HCT116 (cell line): Measurements from ENCODE around the gene IGF2BP3. TPM values are rescaled to one million over a fixed set of nuclear protein-coding genes. Genes with fewer than 3 reads are reported as not detected.

ENCODE experiments used
- ATAC-seq: fragments of 200-7000 bp; cut with Tn5 transposase; 2 replicates; pipeline ENCODE4 v1.9.1; 2020; ENCODE audit warnings: mild to moderate bottlenecking, moderate library complexity
- BruUV-seq: library from RNA; stranded (reverse); fragments of 400-500 nt; replicated peaks from 2 replicates; lab custom pipeline; 2021; lab: Mats Ljungman, UMichigan
- CTCF ChIA-PET: fragments of 300-600 bp; sonication (Branson Sonifier 250); formaldehyde crosslinking; loops from one replicate; lab custom pipeline; 2021; ENCODE audit warnings: antibody characterized with exemption; lab: Charles Lee
- POLR2A ChIA-PET: fragments of 300-600, 350-600 bp; sonication (Branson Sonifier 250); formaldehyde crosslinking; loops from one replicate; lab custom pipeline; 2021; ENCODE audit warnings: antibody characterized with exemption; lab: Charles Lee
- RAD21 ChIA-PET, 2 experiments: fragments of 300-600 bp; sonication (Branson Sonifier 250); formaldehyde crosslinking; loops; one replicate each; lab custom pipeline; 2023; ENCODE audit warnings: low total read pairs in 2 of 2; ENCODE audit not compliant: uncharacterized antibody in 2 of 2, unreplicated experiment in 2 of 2, low non-redundant PET in 1 of 2; lab: Charles Lee
- DNase-seq: peaks from one replicate; pipeline ENCODE4 v3.0.0-alpha.2; 2010; ENCODE audit warnings: low read depth, low spot score
- H2AFZ ChIP-seq: fragments of 200-600 bp; shearing (Covaris generic), sonication (generic); 2 replicates; pipeline ENCODE4 v1.6.1; 2017; ENCODE audit warnings: low read depth, mixed run types, mixed read lengths, antibody characterized with exemption, low read length; ENCODE audit not compliant: poor library complexity, severe bottlenecking
- H3K27ac ChIP-seq: 2 replicates; pipeline ENCODE4 v1.5.1; 2012; ENCODE audit warnings: low read depth, low read length
- H3K27me3 ChIP-seq: fragments of 200-600 bp; sonication (generic); 2 replicates; pipeline ENCODE4 v1.6.1; 2016; ENCODE audit warnings: mixed run types, low read length, mixed read lengths; ENCODE audit not compliant: insufficient read depth
- H3K36me3 ChIP-seq, 2 experiments: fragments of 200-500 bp in 1 of 2; fragments of 200-600 bp in 1 of 2; sonication (Bioruptor generic) in 1 of 2; sonication (generic) in 1 of 2; 2 replicates each; pipeline versions ENCODE4 v1.5.1 to v1.6.1; 2014 to 2016; ENCODE audit warnings: low read length in 2 of 2, inconsistent platforms in 1 of 2, mixed read lengths in 1 of 2, mixed run types in 1 of 2; ENCODE audit not compliant: insufficient read depth in 2 of 2, control insufficient read depth in 1 of 2
- H3K4me1 ChIP-seq, 2 experiments: fragments of 200-600 bp in 1 of 2; sonication (generic) in 1 of 2; 2 replicates each; pipeline versions ENCODE4 v1.5.1 to v1.6.1; 2012 to 2017; ENCODE audit warnings: low read length in 2 of 2, inconsistent platforms in 1 of 2, mild to moderate bottlenecking in 1 of 2, mixed read lengths in 1 of 2, mixed run types in 1 of 2, moderate library complexity in 1 of 2; ENCODE audit not compliant: insufficient read depth in 2 of 2, control insufficient read depth in 1 of 2
- H3K4me2 ChIP-seq: fragments of 200-600 bp; sonication (generic); 2 replicates; pipeline ENCODE4 v1.6.1; 2017; ENCODE audit warnings: mixed run types, low read length, mixed read lengths
- H3K4me3 ChIP-seq, 2 experiments: fragments of 200-600 bp in 1 of 2; sonication (generic) in 1 of 2; replicated peaks in 1 of 2; 2 replicates each; pipeline ENCODE4 v1.5.1; 2011 to 2016; ENCODE audit warnings: low read length in 2 of 2, control low read depth in 1 of 2, low read depth in 1 of 2, mild to moderate bottlenecking in 1 of 2, mixed read lengths in 1 of 2, mixed run types in 1 of 2
- H3K79me2 ChIP-seq: fragments of 200-600 bp; sonication (generic); 2 replicates; pipeline ENCODE4 v1.6.1; 2017; ENCODE audit warnings: mild to moderate bottlenecking, mixed run types, low read length, moderate library complexity, mixed read lengths; ENCODE audit not compliant: insufficient read depth
- H3K9ac ChIP-seq: fragments of 200-600 bp; sonication (generic); 2 replicates; pipeline ENCODE4 v1.6.1; 2016; ENCODE audit warnings: low read length, mixed read lengths
- H3K9me2 ChIP-seq: fragments of 200-600 bp; sonication (generic), shearing (Covaris generic); 2 replicates; pipeline ENCODE4 v1.6.1; 2017; ENCODE audit warnings: mixed run types, mild to moderate bottlenecking, moderate library complexity; ENCODE audit not compliant: insufficient read depth
- H3K9me3 ChIP-seq, 2 experiments: fragments of 200-500 bp in 1 of 2; fragments of 200-600 bp in 1 of 2; sonication (Bioruptor generic) in 1 of 2; sonication (generic) in 1 of 2; 2 replicates each; pipeline ENCODE4 v1.6.1; 2014 to 2017; ENCODE audit warnings: low read length in 2 of 2, mixed read lengths in 2 of 2, inconsistent platforms in 1 of 2, low read depth in 1 of 2, mild to moderate bottlenecking in 1 of 2, mixed run types in 1 of 2, moderate library complexity in 1 of 2; ENCODE audit not compliant: control insufficient read depth in 1 of 2, insufficient read depth in 1 of 2
- H4K20me1 ChIP-seq: fragments of 200-600 bp; sonication (generic), shearing (Covaris generic); 2 replicates; pipeline ENCODE4 v1.6.1; 2017; ENCODE audit warnings: mixed run types, mild to moderate bottlenecking, moderate library complexity; ENCODE audit not compliant: insufficient read depth
- CBX3 ChIP-seq: IDR thresholded peaks from 2 replicates; pipeline ENCODE4 v1.6.1; 2012; ENCODE audit warnings: low read depth
- EGR1 ChIP-seq: IDR thresholded peaks from 2 replicates; pipeline ENCODE4 v1.6.1; 2012; ENCODE audit warnings: low read depth
- EZH2 ChIP-seq: fragments of 200-600 bp; sonication (generic); IDR thresholded peaks from 2 replicates; pipeline ENCODE4 v1.6.1; 2017; ENCODE audit warnings: antibody characterized with exemption, mixed run types
- EZH2phosphoT487 ChIP-seq: fragments of 200-600 bp; IDR thresholded peaks from 2 replicates; pipeline ENCODE4 v1.6.1; 2018; ENCODE audit warnings: antibody characterized with exemption, borderline replicate concordance
- FOSL1 ChIP-seq: IDR thresholded peaks from 2 replicates; pipeline ENCODE4 v1.6.1; 2012; ENCODE audit warnings: low read depth
- POLR2A ChIP-seq: IDR thresholded peaks from 2 replicates; pipeline ENCODE4 v1.7.0; 2011; ENCODE audit warnings: borderline replicate concordance; ENCODE audit not compliant: insufficient read depth, insufficient read length; ENCODE audit errors: extremely low read depth
- POLR2AphosphoS5 ChIP-seq: IDR thresholded peaks from 2 replicates; pipeline ENCODE4 v1.6.1; 2011; ENCODE audit warnings: mild to moderate bottlenecking, low read depth, low read length, moderate library complexity
- RAD21 ChIP-seq: IDR thresholded peaks from 2 replicates; pipeline ENCODE4 v1.6.1; 2012; ENCODE audit warnings: low read depth, mild to moderate bottlenecking
- SIN3A ChIP-seq: IDR thresholded peaks from 2 replicates; pipeline ENCODE4 v1.6.1; 2012; ENCODE audit warnings: low read depth
- SP1 ChIP-seq: IDR thresholded peaks from 2 replicates; pipeline ENCODE4 v1.6.1; 2012; ENCODE audit warnings: low read depth
- TCF7L2 ChIP-seq: IDR thresholded peaks from 2 replicates; pipeline ENCODE4 v1.7.0; 2011; ENCODE audit warnings: borderline replicate concordance, inconsistent platforms; ENCODE audit not compliant: insufficient read depth, insufficient read length; ENCODE audit errors: extremely low read depth
- ZFX ChIP-seq: fragments of 450-650 bp; IDR thresholded peaks from 2 replicates; pipeline ENCODE4 v1.6.1; 2017
- intact Hi-C: fragments of 100-400 bp; cut with micrococcal nuclease; formaldehyde crosslinking; loops from 2 replicates; pipeline ENCODE4 v1.10.0; 2022
- total RNA-seq: library from RNA; stranded (reverse); gene quantifications from one replicate; pipeline ENCODE4 v1.2.1, GENCODE V29; 2021; ENCODE audit not compliant: unreplicated experiment
- TF ChIP-seq, protein P1 (sequence below): IDR thresholded peaks from 2 replicates; pipeline ENCODE4 v1.6.1; 2012
- TF ChIP-seq, protein P2 (sequence below): IDR thresholded peaks from 2 replicates; pipeline ENCODE4 v1.6.1; 2011; ENCODE audit warnings: mild to moderate bottlenecking, low read length, moderate library complexity; ENCODE audit not compliant: insufficient replicate concordance; ENCODE audit errors: extremely low read depth
- TF ChIP-seq, protein P3 (sequence below): IDR thresholded peaks from 2 replicates; pipeline ENCODE4 v1.6.1; 2012

The IGF2BP3 gene
- total RNA-seq, 1 experiment from 2014 or later = 79.1 TPM

DNA sequence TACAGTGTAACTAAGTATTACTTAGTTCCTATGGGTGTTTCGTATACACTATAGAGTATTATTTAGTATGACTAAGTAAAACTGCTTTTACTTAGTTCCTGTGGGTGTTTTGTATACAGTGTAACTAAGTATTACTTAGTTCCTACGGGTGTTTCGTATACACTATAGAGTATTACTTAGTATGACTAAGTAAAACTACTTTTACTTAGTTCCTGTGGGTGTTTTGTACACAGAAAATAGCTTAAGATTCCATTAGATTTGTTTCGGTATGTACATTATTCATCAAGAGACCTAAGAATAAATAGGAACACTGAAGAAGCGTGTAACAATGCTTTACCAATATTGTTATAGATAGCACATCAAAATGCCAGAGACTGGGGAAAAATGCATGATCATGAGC, 25.0 kb downstream of the IGF2BP3 start:
- Histone ChIP-seq H3K9ac (no peak overlapping the region), H3K79me2 (peaks cover 99% of the 10 kb centered on the region), H3K27ac (no peak overlapping the region), H3K4me1 (peaks cover 0 to 3% of the 10 kb centered on the region in 2 experiments; a peak in 1 of 4 replicates), H3K4me3 (no peak overlapping the region), H4K20me1 (peaks cover 10% of the 10 kb centered on the region; the same call in 1 of the 2 replicates), H3K4me2 (no peak overlapping the region), H3K36me3 (peaks cover 8 to 9% of the 10 kb centered on the region in 2 experiments; a peak in 3 of 4 replicates), H3K27me3 (no peaks in the 10 kb centered on the region), H3K9me2 (no peaks in the 10 kb centered on the region), H2AFZ (no peak overlapping the region), H3K9me3 (no peaks in the 10 kb centered on the region)
- DNase-seq = no peak
- ATAC-seq = no peak
- intact Hi-C loops = no loop called here
- POLR2A ChIA-PET = no interaction called here
- BruUV-seq = no TSS peak
- CTCF ChIA-PET = no interaction called here
- RAD21 ChIA-PET = no interaction called here
- TF ChIP-seq RAD21 = no peak
- TF ChIP-seq, protein P1, sequence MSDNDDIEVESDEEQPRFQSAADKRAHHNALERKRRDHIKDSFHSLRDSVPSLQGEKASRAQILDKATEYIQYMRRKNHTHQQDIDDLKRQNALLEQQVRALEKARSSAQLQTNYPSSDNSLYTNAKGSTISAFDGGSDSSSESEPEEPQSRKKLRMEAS = no peak

DNA sequence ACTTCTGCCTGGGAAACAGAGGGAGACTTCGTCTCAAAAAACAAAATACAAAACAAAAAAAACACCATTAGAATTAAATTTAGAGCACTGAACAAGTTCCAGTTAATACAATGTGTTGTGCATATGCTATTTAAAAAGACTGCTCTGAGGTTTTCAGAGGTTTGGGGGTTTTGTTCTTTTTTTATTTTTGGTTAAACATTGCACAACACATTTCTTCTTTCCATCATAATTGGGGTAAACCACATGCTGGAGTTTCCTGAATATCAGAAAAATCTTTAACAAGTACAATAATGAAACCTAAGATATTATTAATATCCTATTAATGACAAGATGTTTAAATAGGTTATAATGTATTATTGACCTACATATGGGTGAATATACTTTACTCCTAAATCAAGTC, 26.3 kb downstream of the IGF2BP3 start:
- H3K27ac ChIP-seq = no peak overlapping the region
- no peak overlapping the region for H3K4me2 ChIP-seq
- intact Hi-C loops = no loop called here
- ChIA-PET RAD21 (no interaction called here), CTCF (no interaction called here), POLR2A (no interaction called here)
- no peak overlapping the region for H3K4me3 ChIP-seq
- H3K9me3 ChIP-seq = no peaks in the 10 kb centered on the region
- no peak for DNase-seq
- no TSS peak for BruUV-seq
- H4K20me1 ChIP-seq = 0 out of 2 replicates have a peak, but pooled peaks cover 2% of the 10 kb centered on the region
- H3K27me3 ChIP-seq = no peaks in the 10 kb centered on the region
- H3K4me1 ChIP-seq = no peaks in the 10 kb centered on the region
- TF ChIP-seq SP1 (no peak), CBX3 (no peak), EZH2phosphoT487 (no peak), RAD21 (no peak), POLR2A (no peak), EZH2 (no peak), TCF7L2 (no peak), SIN3A (no peak), ZFX (no peak), POLR2AphosphoS5 (no peak), EGR1 (no peak), FOSL1 (no peak)
- TF ChIP-seq, protein P2, sequence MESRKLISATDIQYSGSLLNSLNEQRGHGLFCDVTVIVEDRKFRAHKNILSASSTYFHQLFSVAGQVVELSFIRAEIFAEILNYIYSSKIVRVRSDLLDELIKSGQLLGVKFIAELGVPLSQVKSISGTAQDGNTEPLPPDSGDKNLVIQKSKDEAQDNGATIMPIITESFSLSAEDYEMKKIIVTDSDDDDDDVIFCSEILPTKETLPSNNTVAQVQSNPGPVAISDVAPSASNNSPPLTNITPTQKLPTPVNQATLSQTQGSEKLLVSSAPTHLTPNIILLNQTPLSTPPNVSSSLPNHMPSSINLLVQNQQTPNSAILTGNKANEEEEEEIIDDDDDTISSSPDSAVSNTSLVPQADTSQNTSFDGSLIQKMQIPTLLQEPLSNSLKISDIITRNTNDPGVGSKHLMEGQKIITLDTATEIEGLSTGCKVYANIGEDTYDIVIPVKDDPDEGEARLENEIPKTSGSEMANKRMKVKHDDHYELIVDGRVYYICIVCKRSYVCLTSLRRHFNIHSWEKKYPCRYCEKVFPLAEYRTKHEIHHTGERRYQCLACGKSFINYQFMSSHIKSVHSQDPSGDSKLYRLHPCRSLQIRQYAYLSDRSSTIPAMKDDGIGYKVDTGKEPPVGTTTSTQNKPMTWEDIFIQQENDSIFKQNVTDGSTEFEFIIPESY = no peak
- TF ChIP-seq, protein P3, sequence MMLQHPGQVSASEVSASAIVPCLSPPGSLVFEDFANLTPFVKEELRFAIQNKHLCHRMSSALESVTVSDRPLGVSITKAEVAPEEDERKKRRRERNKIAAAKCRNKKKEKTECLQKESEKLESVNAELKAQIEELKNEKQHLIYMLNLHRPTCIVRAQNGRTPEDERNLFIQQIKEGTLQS = no peak
- H3K9ac ChIP-seq = no peak overlapping the region
- H3K36me3 ChIP-seq = peaks cover 8 to 9% of the 10 kb centered on the region in 2 experiments; a peak in 3 of 4 replicates
- no peak overlapping the region for H2AFZ ChIP-seq
- H3K79me2 ChIP-seq = peaks cover 99% of the 10 kb centered on the region
- H3K9me2 ChIP-seq = no peaks in the 10 kb centered on the region
- ATAC-seq = no peak
